Fibroblast of skin of scalp (primary cell): ENCODE results near the gene PSD4. TPM values are rescaled to one million over a fixed set of nuclear protein-coding genes. Genes with fewer than 3 reads are reported as not detected.

Source experiments
- DNase-seq: peaks from one replicate; pipeline ENCODE4 v3.0.0-alpha.2; 2013
- polyA plus RNA-seq, 2 experiments: library from polyadenylated mRNA; unstranded; fragments of 120-200 nt; gene quantifications; one replicate each; pipeline ENCODE4 v1.2.1, GENCODE V29; 2013; ENCODE audit not compliant: insufficient read length in 2 of 2

The PSD4 gene
- 1.6 TPM for polyA plus RNA-seq (2013, experiment 1 of 2; ENCODE audit: insufficient read length)
- 2.0 TPM for polyA plus RNA-seq (2013, experiment 2 of 2; ENCODE audit: insufficient read length)

- no peak for DNase-seq
Measured at GRCh38 chr2:113173542-113174375, at the start of gene PSD4. Gene PSD4 (plus strand): TSS chr2:113173971. CDS start chr2:113182457, 8,486 bp downstream.

- DNase-seq: peak; percentile 38
Measured at GRCh38 chr2:113124181-113124961, 49.4 kb upstream of the PSD4 start.

GRCh38 chr2:113124984-113125855, 48.6 kb upstream of the PSD4 start:
- DNase-seq: peak; percentile 14

- no peak for DNase-seq
Measured at GRCh38 chr2:113126845-113127645, 46.7 kb upstream of the PSD4 start, which contains the start of gene IL1RN. Gene IL1RN (plus strand): TSS chr2:113127598. CDS start chr2:113127625, 27 bp downstream.

GRCh38 chr2:113127646-113128570, 45.9 kb upstream of the PSD4 start:
- DNase-seq: no peak

- no peak for DNase-seq
Measured at GRCh38 chr2:113129519-113130078, 44.2 kb upstream of the PSD4 start.

- DNase-seq: no peak
Measured at GRCh38 chr2:113131352-113132185, 42.2 kb upstream of the PSD4 start.

GRCh38 chr2:113132414-113133021, 41.3 kb upstream of the PSD4 start:
- no peak for DNase-seq

- no peak for DNase-seq
Measured at GRCh38 chr2:113133704-113134598, 39.8 kb upstream of the PSD4 start.

- DNase-seq: no peak
Measured at GRCh38 chr2:113134717-113135116, 39.1 kb upstream of the PSD4 start.

GRCh38 chr2:113135317-113135716, 38.5 kb upstream of the PSD4 start:
- no peak for DNase-seq

GRCh38 chr2:113136828-113137775, 36.7 kb upstream of the PSD4 start:
- peak; percentile 40 for DNase-seq

GRCh38 chr2:113137827-113138226, 35.9 kb upstream of the PSD4 start:
- DNase-seq: no peak

- peak; percentile 61 for DNase-seq
Measured at GRCh38 chr2:113138428-113139322, 35.1 kb upstream of the PSD4 start.

- DNase-seq: no peak
Measured at GRCh38 chr2:113141451-113141850, 32.3 kb upstream of the PSD4 start.
